Measurements from ENCODE around the gene ADISSP.
"Not testable (repeated sequence)": the region's sequence is repeated elsewhere in the genome, so short reads cannot be mapped to it uniquely, and the experiment has no call there.

Gene ADISSP

DNA sequence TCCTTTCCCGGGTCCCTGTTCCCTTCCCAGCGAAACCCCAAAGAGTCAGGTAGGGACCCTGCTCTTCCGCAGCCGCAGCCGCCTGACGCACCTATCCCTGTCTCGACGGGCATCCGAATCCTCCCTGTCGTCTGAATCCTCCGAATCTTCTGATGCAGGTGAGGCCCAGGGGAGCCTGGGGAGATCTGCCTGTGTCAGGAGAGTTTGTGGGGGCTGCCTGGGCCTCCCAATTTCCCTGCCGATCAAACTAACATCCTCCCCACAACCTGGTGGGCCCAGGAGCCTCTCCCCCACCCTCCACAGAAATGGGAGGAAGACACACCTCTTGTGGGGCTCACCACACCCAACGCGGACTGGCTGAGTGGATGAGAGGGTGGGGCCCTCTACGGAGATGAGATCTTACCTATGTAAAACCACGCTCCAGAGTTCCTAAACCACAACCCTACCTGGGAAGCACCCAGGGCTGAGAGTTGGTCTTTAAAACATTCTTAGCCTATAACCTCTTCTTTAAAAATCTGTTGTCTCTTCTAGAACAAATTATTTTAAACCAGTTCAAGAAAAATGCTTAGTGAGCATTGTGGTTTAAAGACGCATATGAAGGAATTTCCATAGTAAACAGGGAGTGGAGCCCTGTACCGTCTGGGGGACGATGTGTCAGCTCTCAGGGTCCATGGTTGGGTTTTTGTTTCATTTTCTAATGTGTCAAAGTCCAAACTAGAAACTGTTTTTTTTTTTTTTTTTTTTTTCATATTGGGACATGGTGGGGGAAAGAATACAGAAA is 30.2 kb upstream of the ADISSP start:
- peak; percentile 86 for DNase-seq

DNA sequence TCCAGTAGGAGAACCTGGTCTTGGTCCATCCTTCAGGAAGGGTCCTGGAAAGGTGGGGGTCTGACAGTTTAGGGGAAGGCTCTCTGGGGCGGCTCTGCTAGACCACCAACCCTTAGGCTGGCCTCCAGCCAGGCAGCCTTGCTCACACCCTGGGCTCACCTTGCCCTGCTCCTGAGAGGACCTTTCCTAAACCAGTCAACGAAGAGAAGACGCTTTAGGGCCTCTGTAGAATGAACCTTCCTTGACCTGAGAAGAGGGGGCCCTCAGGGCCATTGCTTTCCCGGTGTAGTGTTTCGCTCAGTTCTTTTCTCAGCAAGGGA is 29.6 kb upstream of the ADISSP start:
- DNase-seq = no peak

DNA sequence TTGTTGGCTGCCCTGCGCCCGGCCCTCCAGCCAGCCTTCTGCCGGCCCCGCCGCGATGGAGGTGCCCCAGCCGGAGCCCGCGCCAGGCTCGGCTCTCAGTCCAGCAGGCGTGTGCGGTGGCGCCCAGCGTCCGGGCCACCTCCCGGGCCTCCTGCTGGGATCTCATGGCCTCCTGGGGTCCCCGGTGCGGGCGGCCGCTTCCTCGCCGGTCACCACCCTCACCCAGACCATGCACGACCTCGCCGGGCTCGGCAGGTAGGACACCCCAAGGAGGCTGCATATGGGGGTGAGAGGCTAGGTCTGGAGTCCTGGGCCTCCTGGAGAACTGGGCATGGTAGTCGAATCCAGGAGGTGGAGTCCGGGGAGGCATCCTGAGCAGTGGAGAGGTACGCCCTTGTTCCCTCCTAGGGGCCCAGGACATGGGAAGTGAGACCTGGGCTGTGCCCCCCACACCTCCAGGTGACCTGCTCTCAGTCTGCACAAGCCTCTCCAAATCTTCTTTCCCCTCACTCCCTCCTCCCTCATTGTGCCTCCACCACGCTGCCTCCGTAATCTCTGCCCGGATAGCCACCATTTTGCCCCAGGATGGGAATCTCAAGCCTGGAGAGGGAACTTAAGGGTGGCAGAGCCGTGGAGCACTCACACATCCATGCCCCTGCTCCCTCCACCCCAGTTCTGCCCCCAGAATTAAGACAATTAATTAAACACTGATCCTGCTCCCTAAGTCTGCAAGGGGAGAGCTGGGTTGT is 29.1 kb upstream of the ADISSP start:
- DNase-seq = no peak

DNA sequence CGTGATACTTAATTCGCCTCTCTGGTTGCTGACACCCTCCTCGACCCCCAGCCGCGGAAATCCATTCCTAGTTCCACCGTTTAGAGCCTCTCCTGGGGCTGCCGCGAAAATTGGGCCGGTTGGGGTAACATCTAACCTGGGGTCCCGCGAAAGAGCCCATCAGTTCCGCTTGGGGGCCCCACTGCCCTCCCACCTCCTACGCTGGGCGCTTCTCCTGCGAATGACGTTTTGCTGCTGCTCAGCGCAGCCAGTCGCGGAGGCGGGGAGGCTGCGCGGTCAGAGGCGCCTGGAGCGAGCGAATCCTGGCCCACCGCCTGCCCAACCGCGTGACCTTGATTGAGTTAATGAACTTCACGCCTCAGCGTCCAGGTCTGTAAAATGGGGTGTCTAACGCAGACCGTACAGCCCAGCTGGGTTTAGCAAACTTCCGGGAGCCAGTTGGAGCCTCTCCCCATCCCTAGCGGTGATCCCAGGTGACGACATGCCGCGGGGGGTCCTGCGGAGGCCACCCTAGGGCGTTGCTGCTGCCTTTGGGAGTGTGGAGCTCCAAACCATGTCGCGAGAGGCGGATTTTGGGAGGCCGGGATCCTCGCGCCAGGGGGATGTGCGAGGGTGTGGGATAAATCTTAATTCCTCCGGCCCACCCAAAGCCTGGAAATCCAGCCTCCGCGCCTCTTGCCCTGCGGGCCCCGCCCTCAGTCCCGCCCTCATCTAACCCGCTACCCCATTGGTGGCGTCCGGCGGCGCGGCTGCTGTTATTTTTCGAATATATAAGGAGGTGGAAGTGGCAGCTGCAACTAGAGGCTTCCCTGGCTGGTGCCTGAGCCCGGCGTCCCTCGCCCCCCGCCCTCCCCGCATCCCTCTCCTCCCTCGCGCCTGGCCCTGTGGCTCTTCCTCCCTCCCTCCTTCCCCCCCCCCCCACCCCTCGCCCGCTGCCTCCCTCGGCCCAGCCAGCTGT is 28.2 kb upstream of the ADISSP start, which contains the start of gene CDC25B:
CDC25B (plus strand) TSS at position 800 of the 958 bp plus-strand sequence. CDS start 222 bp downstream, outside the sequence.
- peak; percentile 91 for DNase-seq

DNA sequence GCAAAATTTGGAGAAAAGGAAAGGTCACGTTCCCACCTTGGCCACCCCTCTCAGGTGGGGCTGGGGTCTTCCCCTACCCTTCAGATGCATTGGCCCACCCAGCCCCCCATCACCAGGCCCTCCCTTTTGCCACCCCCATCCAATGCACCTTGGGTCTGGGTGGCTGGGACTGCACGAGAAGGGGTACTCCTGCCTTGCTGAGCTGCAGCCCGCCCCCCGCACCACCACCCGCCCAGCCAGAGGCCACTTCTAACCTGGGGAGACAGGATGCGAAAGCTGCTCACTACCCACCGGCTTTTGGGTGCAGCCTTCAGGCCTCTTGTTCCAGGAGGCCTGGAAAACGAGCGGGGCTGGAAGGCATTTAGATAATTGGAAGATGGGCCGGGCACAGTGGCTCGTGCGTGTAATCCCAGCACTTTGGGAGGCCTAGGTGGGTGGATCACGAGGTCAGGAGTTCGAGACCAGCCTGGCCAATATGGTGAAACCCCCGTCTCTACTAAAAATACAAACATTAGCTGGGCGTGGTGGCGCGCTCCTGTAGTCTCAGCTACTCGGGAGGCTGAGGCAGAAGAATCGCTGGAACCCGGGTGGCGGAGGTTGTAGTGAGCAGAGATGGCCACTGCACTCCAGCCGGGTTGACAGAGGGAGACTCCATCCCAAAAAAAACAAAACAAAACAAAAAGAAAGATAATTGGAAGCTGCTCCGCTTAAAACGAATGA is 27.3 kb upstream of the ADISSP start:
- DNase-seq = no peak

DNA sequence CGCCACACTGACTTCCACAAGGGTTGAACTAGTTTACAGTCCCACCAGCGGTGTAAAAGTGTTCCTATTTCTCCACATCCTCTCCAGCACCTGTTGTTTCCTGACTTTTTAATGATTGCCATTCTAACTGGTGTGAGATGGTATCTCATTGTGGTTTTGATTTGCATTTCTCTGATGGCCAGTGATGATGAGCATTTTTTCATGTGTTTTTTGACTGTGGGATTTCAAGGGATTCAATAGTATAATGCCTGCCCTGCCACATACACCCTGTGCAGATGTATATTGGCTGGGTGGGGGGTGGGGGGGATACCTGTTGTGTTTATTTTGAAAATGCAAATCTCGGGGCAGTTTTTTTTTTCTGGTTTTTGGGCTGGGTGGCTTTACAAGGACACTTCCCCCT is 26.6 kb upstream of the ADISSP start:
- not testable (repeated sequence) for DNase-seq

DNA sequence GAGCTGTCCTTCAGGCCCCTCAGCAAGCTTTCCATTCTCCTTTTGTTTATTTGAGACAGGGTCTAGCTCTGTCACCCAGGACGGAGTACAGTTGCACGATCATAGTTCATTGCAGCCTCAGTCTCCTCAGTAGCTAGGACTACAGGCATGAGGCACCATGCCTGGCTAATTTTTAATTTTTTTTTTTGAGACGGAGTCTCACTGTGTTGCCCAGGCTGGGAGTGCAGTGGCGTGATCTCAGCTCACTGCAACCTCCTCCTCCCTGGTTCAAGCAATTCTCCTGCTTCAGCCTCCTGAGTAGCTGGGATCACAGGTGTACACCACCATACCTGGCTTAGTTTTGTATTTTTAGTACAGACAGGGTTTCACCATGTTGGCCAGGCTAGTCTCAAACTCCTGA is 21.6 kb upstream of the ADISSP start:
- DNase-seq = not testable (repeated sequence)

DNA sequence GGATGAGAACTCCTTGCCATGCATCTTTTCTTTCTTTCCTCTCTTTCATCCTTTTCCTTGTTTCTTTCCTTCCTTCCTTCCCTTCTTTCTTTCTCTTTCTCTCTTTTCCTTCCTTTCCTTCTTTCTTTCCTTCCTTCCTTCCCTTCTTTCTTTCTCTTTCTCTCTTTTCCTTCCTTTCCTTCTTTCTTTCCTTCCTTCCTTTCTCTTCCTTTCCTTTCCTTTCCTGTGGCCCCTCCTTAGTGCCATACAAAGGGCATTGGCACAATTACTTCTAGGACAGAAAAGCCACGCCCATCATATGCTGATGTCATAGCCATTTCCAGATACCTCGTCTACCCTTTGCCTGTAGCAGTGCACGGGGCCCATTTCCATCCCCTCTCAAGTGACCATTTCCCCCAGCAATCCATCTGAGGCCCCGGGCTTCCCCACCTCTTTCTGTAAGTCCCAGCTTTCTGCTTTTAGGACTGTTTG is 21.2 kb upstream of the ADISSP start:
- no peak for DNase-seq

DNA sequence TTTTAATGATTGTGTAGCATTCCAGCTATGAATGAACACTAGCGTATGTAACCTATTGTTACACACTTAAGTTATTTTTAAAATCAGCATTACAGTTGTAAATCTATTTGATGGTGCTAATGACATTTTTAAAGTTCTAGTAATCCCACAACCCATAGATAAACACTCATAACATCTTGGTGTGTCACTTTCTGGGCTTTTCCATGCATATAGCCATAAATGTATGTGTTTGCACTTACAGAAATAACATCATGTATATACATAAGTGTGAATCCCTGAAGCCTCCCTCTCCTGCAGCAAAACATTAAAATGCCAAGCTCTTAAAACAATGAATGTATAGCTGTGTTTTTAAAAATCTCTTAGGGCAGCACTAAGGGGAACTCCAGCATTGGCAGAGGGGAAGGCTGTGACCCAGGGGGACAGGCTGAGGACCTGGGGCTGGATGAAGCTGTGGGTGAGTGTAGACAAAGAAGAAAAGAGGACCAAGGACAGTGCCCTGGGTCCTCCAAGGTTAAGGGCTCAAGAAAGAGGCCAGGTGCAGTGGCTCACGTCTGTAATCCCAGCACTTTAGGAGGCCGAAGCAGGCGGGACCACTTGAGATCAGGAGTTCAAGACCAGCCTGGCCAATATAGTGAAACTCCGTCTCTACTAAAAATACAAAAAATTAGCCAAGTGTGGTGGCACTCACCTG is 19.9 kb upstream of the ADISSP start:
- no peak for DNase-seq

DNA sequence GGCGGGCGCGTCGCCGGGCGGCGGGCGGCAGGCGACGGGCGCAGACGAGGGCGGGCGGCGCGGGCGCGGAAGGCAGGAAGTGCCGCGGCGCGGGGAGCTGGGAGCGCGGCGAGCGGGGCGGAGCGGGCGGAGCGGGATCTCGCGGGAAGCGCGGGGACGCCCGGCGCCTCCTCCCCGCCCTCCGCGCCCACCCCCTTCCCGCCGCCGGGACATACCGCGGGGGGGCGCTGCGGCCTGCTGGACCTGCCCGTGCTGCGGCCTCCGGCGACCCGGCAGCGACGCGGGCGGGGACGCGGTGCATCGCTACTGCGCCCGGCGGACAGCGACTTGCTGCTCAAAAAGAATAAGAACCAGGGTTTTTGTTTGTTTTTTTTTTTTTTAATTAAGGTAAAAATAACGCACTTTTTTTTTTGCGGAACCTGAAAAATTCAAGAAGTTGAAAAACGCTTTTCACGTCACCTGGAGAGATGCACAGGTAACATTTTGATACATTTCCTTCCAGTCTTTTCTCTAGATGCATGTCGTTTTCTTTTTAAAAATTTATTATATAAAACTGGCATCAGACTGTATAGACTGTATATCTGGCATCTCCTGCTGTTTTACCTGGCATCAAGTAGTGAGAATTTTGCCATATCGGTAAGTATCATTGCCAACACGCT is 19.2 kb upstream of the ADISSP start, which contains the start of gene CENPB:
CENPB (minus strand) TSS at position 76 of the 659 bp plus-strand sequence. CDS start 257 bp downstream, outside the sequence.
- peak; percentile 96 for DNase-seq

DNA sequence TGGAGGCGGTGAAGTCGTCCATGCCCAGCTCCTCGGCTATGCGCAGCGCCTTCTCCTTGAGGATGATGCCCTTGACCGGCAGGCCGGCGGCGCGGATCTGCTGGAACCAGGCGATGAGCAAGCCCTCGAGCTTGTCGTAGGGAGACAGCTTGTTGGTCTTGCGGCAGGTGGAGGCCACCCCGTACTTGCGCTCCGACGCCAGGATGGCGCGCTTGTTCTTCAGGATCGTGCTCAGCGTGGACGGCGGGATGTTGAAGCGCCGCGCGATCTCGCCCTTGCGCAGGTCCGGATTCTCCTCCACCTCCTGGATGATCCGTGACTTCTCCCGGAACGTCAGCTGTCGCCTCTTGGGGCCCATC is 18.6 kb upstream of the ADISSP start:
- peak; percentile 56 for DNase-seq

DNA sequence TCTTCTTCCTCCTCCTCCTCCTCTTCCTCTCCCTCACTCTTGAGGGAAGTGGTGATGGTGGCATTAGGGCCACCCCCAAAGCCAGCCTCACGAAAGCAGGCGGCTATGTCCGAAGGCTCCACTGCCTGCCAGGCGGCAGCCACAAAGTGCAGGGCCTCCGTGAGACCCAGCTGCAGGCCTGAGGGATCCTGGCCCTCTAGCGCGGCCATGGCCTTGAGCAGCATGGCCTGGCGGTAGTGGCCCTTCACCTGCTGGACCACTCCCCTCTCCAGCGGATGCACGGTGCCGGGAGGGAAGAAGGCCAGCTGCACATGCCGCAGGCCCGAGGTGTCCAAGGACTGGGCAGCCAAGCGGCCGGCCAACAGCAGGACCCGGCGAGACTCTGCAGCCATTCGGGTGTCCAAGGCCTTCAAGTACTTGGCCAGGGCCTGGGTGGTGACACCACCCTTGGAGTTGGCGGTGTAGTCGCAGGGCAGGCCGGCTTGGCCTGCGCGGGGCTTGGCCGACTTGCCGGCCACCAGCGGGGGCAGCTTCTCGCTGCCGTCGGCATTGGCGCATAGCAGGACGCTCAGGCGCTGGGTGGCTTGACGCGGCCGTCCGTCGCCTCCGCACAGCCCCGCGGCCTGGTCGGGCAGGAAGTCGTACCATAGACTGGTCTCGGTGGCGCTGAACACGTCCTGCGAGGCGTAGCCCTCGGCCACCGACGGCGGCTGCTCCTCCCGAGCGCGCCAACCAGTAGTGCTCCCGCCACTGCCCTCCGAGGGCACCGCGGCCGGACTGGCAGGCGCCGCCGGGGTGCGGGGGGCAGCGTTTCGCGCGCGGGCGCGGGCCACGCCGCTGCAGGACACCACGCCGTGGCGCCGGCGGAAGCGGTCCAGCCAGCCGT is 17.9 kb upstream of the ADISSP start:
- DNase-seq = no peak

DNA sequence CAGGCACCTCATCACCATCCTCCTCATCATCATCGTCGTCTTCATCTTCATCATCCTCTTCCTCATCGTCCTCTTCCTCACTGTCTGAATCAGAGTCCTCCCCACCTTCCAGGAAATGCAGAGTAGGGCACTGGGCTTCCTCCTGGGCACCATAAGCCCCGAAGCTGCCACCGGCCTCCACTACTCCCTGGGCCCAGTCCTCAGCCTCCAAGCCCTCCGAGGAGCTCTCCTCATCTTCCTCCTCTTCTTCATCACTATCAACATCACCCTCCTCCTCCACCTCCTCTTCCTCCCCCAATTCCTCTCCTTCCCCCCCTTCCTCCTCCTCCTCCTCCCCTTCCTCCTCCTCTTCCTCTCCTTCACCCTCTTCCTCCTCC is 17.3 kb upstream of the ADISSP start:
- no peak for DNase-seq

DNA sequence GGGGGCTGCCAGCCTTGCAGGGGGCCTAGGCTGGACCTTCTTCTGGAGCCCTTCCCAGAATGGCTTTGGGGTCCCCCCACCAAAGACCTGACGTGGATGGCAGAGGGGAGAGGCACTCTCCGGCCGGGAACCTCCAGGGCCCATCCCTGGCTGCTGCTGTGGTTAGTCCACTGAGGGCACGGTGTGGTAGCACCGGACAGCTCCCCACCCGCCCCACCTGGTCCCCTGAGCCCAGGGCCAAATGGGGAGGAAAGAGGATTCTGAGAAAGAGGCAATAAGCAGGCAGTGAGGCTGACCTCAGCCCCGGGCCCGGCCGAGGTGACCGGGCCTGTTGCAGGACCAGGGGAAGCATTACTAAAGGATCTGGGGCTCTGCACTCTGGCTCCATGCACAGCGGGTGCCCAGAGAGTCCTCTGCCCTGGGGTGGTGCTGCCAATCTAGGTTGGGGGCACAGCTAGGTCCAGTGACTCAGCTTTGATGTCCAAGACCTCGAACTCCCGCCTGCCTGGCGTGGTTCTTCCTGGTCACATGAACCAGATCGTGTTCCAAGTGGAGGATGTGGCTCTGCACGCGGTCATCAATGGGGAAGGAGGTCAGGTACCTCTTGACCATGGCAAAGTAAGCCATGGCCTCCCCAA is 16.8 kb upstream of the ADISSP start:
- DNase-seq = no peak

DNA sequence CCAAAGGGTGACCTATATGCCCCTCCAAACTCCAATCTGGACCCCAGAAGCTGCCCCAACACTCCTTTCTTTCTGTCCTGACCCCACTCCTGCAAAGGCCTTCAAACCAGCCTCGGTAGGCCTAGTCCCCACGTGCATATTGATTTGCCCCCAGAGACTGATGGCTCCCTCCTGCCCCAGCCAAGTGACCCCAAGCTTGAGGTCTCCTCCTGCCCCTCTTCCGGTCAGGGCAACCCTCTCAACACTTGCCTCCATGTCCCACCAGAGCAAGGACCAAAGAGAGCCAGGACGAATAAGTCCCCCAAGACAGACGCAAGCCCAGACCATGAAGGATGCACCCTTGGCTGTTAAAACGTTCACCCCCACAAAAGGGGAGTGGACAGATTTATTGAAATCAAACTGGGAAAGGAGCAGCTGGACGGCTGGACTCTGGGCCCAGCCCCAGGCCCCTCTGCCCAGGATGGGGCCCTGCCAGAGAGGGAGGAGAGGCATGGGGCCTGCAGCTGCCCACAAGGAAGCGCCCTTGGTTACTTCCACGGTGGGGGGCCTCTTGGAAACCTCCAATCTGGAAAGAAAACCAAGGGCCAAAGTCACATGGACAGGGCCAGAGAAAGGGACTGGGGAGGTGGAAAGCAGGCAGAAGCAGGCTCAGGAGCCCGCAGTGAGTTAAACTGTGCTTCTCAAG is 16.1 kb upstream of the ADISSP start:
- DNase-seq = no peak

DNA sequence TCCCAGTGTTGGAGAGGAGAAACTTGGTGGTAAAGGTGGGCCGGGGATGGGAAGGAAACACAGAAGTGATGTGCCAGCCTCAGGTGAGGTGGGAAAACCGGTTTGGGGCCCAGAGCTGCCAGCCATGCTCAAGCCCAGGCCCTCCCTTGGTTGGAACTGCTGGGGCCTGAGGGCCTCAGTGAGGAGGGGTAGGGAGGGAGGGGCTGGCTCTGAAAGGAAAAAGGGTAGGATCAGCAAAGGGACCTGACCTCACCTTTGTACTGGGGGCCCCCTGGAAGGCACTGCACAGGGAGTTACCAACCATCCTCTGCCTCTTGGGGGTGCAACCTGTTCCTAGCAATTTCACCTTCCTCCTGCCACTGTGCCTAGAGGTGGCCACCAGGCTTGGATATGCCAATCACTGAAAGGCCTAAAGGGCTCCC is 15.5 kb upstream of the ADISSP start:
- no peak for DNase-seq

DNA sequence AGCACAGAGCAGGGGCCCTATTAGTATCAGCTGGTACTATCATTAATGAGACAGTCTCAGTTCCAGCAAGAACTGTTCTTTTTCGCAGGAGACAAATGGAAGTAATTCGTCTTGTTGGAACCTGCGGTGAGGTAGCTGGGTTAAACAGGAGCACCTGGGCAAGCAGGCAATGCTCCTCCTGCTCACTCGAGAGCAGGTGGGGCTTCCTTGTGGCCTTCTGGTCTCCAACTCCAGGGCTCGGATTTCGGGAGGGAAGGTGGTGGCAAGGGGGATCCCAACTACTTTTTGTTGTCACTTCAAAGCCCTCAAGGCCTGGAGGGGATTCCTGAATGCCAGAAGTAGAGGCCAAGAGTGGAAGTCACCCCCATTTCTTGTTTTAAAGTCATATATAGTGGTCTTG is 15.0 kb upstream of the ADISSP start:
- DNase-seq = no peak

DNA sequence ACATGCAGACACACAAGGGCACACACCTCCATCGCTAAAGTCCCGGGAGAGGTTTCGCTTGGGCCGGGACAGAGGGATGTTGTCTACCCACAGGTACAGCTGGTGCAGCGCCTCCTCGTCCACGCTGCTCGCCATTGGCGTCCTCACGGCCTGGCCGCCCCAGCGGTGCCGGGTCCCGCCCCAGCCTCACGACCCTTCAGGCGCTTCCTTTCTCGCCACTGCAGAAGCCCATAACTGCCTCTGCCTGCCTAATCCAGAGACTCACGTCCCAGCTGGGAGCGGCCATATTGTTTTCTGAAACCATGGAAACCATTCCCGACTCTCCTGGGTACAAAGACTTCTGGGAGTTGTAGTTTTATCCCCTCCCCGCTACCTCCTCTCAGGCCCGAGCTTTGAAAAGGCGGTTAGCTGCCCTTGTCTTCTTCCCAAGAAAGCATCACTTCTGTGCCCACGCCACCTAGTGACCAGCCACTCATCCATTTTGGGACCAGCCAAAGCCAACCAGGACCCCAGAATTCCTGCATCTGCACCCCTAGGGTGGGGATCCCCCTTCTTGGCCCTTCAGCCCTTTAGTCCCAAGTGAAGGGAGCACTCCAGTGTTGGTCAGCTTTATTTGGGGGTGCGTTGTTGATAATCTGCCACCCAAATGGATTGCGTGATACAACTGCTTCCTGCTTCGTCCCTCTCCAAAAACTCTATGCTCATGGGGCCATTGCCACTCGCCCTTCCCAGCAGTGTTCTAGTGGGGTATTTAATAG is 13.8 kb upstream of the ADISSP start, which contains the start of gene SPEF1:
SPEF1 (minus strand) TSS at position 296 of the 758 bp plus-strand sequence; CDS start at position 135, 161 bp downstream.
- peak; percentile 91 for DNase-seq
